Measurements from ENCODE around the gene SPATA9.

SPATA9 gene

GRCh38 chr5:95613514-95613913, 69.3 kb downstream of the SPATA9 start:
- no peak for DNase-seq

- no peak for DNase-seq
These were observed 71.4 kb downstream of the SPATA9 start for GRCh38 chr5:95611396-95611795.

GRCh38 chr5:95610546-95610945, 72.2 kb downstream of the SPATA9 start:
- DNase-seq: no peak

GRCh38 chr5:95609711-95610110, 73.1 kb downstream of the SPATA9 start:
- no peak for DNase-seq
